ENCODE data around the gene PTPRD. TPM values are rescaled to one million over a fixed set of nuclear protein-coding genes. Genes with fewer than 3 reads are reported as not detected.
A peak's percentile ranks its signal among the peaks of the same experiment; 100 is the strongest.

Gene PTPRD
- total RNA-seq, 2 donors from 2014 or later: 12.1 to 13.4 TPM

DNA sequence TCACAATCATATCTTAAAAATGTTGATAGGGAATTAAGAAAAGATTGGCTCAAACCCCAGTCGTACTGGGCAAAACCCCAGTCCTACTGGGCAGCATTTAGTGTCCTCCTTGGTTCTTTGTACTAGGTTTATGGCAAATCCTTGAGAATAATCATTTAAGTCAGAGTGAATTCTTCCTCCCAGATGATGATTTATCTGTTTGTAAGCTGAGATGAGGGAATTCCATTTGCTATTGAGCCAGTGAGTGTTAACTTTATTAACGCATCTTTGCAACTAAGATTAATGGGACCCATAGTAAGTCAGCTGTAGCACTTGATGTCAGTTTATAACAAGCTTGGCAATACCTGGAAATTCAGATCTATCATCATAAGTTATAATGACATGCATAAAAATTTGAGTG, 1991.4 kb downstream of the PTPRD start:
- ATAC-seq: no peak
- intact Hi-C loops (cut with DNase I): no loop called here
- DNase-seq: no peak

DNA sequence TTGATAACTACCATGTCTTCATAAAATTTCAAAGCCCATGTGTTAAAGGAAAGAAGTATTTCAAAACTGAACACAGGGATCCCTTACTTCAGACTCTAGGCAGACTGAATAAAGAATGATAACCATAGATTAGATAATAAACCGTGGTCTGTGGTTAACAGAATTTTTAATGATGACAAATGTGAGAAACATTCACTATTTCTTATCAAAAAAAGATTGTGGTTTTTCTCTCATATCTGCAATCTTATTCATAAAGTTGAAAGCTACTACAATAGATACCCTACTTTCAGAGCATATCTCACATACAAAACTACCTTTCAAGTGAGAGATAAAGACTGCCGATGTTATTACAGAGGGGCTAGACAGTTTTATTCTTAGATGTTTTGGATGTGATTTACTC, 1996.4 kb downstream of the PTPRD start:
- ATAC-seq (no peak), DNase-seq (no peak)
- intact Hi-C loops (cut with DNase I): no loop called here

DNA sequence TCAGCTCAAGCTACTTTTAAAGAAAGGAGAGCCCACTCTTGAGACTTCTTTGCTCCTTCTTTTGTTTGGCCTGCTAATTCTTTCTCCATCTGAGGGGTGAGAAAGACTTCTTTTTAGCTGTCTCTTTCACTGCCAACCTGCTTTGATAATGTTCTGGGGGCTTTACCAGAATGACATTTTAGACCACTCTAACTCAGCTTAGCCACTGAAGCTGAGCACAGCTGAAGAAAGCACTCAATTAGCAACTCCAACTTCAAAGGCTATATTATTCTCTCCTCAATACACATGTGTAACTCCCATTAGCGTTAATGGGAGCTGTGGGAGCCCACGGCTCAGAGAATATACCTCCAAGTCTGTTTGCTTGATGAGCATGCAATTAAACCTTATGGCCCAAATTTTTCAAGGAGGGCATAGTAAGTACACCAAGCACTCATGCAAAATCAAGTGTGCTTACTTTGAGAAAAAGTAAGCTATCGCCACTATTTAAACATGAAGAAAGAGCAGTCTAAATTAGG, 1997.8 kb downstream of the PTPRD start:
- no peak for ATAC-seq
- intact Hi-C loops (cut with DNase I): no loop called here
- no peak for DNase-seq

DNA sequence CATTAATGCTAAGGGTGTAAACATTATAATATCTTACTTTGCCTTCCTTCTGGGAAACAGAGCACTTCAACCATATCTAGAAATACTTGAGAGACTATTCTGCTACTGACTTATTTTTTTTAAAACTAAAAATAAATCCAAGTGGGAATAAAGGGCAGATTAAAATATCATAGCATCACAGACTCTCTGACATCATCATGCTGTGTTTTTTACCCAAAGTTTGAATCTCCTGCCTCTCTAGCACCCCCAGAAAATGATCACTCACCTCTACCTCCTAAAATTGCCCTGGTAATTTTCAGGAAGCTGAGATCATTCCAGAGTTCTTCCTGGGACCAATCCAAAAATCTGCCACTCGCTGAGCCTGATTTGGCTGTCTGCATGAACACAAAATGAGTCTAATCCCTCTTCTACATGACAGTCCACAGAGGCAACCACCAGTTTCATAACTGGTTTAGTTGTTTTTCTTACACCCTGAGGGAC, 1999.4 kb downstream of the PTPRD start:
- DNase-seq: no peak
- intact Hi-C loops (cut with DNase I): no loop called here
- peak; percentile 76 to 87 for ATAC-seq

DNA sequence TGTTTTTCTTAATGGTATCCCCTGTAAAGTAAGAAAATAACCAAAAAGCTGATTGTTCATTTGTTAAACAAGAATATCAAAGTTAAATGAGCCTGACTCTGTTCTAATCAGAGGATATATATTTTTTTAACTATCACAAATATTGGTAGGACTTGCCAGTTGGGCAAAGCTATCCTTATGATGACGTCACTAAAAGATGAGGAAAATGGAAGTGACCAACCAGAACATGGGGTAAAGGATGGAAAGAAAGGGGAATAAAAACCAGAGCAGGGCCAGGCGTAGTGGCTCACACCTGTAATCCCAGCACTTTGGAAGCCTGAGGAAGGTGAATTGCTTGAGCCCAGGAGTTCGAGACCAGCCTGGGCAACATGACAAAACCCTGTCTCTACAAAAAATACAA, 2001.6 kb downstream of the PTPRD start:
- intact Hi-C loops (cut with DNase I): no loop called here
- ATAC-seq (no peak), DNase-seq (no peak)

DNA sequence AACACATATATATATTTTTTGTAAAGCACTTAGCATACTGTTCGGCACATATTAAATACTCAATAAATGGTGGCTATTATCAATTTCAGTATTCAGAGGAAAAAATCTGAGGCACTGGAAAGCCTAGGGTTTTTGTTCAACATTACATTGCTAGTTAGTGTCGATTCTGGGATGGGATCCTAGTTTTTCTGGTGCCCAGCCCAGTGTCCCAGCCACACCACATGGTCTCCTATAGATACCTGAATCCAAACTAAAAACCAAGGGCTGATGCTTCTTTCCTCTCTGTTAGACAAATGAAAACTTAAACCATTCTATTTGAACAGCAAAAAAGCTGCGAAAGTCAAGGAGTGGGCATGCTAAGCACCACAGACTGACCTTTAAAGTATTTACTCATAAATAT, 2002.5 kb downstream of the PTPRD start:
- ATAC-seq (no peak), DNase-seq (no peak)
- intact Hi-C loops (cut with DNase I): no loop called here

DNA sequence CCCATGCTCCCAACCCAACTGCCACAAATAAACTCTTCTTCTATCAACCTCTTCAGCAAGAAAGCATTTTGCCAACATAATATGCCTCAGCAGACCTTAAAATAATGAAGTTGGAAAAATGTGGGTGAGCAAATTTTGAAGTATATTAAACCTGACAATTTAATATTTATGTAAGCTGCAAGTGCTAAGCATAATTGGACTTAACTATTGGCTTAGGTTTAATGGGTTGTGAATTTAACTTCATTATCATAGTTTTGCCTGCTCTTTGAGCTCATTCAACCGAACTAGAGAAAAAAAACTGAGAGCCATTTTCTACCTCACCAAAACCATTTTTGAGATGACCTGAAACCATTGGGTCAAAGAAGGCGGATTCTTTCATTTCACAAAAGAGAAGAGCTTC, 2007.7 kb downstream of the PTPRD start:
- ATAC-seq (no peak), DNase-seq (no peak)
- intact Hi-C loops (cut with DNase I): no loop called here

DNA sequence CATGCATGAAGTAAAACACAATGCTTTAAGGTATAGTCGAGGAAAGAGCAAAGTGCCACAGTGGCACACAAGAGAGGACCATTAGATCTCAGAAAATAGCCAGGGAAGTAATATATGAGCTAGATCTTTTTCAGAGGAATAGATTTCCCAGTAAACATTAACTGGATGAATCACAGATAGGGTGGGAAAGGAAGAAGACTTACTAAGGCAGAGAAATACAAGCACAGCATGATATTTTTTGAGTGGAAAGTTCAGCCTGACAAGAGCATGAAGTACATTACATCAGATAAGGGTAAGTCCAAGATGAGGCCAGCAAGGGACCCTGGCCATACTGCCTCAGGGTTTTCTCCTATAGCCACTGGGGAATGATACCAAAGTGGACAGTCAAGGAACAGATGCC, 2008.6 kb downstream of the PTPRD start:
- no peak for DNase-seq
- no peak for ATAC-seq
- intact Hi-C loops (cut with DNase I): no loop called here

DNA sequence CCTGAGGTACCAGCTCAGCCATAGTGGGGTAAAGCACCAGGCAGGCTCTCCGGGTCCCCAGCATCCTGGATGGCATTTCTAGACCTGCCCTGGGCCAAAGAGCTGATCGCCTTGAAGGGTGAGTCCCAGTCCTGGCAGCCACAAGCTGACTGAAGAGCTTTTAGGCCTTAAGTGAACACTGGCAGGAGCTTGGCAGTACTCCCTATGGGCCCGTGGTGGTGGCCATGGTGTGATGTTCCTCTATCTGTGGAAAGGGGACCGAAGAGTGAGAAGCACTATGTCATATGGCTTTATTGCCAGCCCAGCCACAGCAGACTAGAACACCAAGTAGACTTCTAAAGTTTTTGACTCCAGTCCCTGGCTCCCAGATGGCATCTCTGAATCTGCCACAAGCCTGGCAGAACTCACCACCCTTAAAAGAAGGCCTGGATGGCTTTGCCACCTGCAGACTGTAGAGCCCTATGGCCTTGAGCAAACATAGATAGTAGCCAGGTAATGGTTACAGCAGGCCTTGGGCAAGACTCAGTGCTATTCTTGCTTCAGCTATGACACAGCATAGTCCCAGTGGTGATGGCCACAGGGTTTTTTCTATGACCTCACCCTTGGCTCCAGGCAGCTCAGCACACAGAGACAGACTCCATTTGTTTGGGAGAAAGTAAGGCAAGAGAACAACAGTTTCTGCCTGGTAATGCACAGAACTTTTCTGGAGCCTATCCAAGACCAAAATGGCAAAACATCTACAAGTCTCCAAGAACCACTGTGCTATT, 2011.7 kb downstream of the PTPRD start:
- DNase-seq (no peak), ATAC-seq (peak in 1 of 2 donors; percentile 76)
- intact Hi-C loops (cut with DNase I): no loop called here

DNA sequence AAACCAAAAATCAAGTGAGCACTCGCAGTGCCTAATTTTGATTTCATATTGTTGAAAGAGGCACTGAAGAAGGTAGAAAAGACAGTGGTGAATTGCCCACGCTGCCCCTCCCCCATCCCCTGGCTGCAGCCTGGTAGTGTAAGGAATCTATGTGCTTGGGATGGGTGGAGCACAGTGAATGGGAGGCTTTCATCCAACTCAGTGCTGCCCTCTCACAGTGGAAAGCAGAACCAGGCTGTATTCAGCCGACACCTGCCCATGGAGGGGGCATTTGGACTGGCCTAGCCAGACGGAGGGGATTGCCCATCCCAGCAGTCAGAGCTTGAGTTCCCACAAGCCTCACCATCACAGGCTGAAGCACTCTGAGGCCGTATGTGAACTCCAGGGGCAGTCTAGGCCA, 2012.9 kb downstream of the PTPRD start:
- intact Hi-C loops (cut with DNase I): no loop called here
- ATAC-seq (no peak), DNase-seq (no peak)

DNA sequence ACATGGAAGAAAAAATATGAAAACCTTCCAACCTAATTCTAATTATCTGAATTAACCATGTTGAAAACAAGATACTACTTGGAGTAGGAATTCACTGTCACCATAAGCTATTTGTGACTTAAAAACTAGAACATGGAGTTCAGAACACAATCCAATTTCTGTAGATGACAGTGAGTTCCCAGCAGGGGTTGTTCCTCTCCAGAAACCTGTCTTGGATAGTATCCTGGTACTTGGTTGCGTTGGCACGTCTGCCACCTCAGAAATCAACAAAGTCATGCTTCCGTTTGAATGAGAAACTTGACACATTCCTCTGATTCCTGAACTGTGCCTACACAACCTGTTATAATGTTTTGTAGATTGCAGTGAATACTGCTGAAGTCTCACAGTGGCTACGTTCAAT, 2023.3 kb downstream of the PTPRD start:
- ATAC-seq: no peak
- no peak for DNase-seq
- intact Hi-C loops (cut with DNase I): no loop called here

DNA sequence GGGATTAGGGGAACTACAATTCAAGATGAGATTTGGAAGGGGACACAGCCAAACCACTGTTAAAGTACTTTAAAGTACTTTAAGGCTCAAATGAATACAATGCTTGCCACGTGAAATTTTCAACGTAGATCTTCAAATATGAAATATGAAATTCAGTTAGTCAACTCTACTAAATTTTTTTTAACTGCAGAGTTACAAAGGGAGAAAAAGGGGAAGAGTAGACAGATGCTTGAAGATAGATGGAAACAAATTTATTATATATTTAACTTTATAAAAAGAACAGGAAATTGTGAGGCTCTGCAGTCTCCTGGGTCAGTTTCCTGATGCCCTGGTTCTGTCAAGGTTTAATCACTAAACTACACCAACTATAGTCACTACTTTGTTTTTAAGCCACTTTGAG, 2027.8 kb downstream of the PTPRD start:
- intact Hi-C loops (cut with DNase I): no loop called here
- ATAC-seq: no peak

DNA sequence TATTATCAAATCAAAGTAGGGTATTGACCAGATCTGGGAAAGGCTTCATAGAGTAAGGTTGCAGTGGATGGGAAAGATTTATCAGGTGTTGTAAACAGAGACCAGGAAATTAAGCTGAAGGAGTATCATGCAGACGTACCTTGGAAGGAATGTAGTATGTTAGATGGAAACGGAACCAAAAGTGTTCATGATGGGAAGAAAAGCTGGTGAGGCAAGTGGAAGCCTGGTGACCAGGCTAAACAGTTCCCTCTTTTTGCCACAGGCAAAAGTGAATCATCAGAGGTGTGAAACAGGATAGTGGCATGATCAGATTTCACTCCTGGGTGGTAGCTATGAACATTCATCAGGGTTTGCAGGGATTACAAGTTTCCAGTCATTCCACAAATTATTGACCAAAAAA, 2033.1 kb downstream of the PTPRD start:
- ATAC-seq (no peak), DNase-seq (no peak)
- intact Hi-C loops (cut with DNase I): no loop called here

More for the DNA sequence above, 2027.8 kb downstream of the PTPRD start:
- DNase-seq: no peak

DNA sequence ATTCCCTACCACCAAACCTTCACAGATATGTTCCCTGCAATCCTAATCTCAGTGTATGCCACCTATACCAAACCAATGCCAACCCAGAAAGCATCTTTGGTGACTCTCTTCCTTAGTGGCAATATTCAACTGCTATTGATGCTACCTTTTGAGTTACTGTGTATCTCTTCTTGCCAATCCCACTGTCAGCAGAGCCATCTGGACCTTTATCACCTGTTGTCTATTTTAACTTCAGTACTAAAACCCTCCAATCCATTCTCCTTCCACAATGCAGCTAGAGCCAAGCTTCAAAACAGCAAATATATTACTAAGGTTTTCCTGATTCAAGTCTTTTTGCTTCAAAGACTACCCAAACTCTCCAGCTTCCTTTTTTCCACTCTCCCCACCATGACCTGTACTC, 2036.1 kb downstream of the PTPRD start:
- ATAC-seq: no peak
- intact Hi-C loops (cut with DNase I): no loop called here

DNA sequence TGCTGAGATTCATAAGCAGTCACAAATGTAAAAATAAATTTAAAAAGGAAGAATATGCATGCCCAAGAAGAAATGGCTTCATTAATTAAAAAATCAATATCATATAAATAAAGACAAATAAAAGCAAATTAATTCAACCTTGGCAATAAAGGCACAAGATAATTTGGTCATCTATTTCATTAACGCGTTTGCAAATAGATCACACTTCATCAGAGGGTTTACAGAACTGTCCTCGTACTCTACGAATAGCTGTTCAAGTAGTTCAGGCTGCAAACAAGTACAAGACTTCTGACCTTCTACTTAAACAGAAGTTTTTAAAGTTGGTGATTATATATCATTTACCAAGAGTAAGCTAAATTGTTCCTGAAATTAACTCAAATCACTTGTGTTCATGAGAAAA, 2038.0 kb downstream of the PTPRD start:
- no peak for ATAC-seq
- no peak for DNase-seq
- intact Hi-C loops (cut with DNase I): no loop called here

More for the DNA sequence above, 2036.1 kb downstream of the PTPRD start:
- DNase-seq: no peak

DNA sequence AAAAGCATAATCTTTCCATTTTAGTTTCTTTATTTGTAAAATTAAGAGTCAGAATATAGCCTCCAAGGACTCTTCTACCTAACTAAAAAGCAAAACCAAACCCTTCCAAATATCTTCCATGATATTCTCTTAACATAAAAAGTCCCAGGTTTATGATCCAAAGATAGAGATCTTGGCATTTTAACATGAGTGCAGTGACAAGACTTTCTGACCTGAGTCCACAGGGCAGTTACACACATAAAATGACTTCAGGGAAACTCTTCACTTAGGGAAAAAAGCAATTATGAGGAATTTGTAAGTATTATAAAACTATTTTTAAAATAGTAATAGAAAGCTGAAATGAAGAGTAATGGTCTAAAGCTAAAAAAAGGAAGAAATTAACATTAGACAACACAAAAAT, 2040.6 kb downstream of the PTPRD start:
- no peak for ATAC-seq
- intact Hi-C loops (cut with DNase I): no loop called here
- no peak for DNase-seq

DNA sequence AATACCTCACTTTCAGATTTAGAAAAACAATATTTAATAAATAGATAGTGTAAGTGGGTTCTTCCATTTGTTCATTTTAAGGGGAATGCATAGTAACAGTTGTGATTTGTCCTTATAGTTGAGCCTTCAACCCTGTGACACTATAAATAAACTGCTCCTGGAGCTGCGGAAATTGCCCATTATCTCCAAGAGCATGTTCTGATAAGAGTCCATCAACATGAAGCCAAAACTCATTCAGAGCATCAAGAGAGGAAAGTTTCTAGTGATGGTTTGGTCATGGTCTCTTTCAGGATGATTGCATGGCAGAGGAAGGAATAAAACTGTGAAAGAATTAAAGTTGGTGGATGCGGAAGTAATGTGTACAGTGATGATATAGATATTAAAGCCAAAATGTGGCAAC, 2041.2 kb downstream of the PTPRD start:
- intact Hi-C loops (cut with DNase I): no loop called here
- DNase-seq (no peak), ATAC-seq (peak; percentile 44 to 47)

DNA sequence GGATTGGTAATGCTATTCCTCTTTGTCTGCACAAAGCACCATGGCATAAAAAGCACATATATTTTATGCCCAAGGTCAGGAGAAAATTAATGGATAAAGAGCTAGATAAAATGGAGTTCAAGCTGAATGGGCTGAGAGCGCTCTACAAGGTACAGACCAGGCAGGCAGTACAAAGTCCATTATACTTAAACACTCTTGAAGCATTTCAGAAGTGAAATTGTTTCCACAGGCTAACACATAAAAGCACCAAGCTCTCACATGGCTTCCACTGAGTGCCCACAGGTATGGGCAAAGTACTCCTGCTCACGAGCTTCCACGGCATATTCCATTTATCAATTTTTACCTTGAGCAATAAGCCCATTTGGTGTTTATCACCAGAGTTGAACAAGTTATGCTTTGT, 2042.0 kb downstream of the PTPRD start:
- intact Hi-C loops (cut with DNase I): no loop called here
- ATAC-seq: no peak
- no peak for DNase-seq

DNA sequence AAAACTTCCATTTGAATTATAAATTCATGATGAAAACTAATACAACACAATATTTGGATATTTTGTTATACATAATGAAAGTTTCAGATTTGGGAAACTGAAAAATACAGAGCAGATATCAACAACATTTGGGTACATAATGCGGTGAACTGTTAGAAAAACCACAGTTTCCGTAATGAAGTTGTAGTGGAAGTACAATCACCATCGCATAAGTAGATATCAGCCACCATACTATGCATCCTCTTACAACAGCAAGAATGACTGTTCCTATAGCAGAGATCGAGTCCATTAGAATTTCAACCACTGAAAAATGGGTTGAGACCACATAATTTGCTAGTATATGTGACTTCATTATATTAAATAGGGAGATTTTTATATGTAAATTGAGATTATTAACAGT, 2043.0 kb downstream of the PTPRD start:
- DNase-seq (no peak), ATAC-seq (no peak)
- intact Hi-C loops (cut with DNase I): no loop called here

DNA sequence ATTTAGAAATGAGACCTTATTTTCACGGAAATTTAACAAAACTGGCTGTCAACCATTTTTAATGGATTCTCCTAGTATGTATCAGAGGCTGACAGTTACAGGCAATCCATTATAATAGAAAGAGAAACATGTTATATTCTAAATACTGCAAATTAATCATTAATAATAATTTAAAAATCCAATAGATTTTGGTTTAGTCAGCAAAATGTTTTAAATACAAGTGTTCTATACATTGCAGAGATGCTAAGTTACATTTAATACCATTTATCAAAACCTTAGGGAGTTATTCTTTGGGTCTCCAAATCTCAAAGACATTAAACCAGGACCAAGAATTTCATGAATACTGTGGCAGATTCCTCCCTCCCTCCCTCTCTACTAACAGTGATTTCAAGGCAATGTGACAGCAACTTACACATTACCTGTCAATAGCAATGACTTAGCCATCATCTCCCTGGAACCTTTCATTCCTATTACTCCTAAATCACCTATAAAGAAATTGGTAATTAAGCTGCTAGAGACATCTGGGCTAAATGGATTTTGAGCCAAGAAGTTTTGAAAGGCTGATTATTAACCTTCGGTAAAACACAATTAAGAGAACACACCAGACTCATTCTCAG, 2044.7 kb downstream of the PTPRD start:
- no peak for DNase-seq
- no peak for ATAC-seq
- intact Hi-C loops (cut with DNase I): no loop called here

DNA sequence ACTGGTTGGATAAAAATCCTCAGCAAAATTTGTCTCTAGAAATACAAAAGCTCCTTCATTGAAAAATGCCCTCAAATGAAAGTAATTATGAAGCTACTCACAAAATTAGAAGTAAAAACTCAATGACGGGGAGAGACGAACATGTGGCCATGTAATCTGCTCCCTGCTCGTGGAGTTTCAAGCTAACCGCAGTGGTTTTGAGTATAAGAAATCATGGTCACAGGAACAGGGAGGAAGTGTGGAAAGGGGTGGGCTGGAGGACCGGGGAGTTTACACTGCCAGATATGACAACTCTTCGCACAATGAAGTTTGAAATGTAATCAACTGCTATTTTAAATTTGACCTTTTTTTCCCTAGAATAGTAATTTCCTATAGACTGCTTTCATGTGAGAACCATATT, 2047.8 kb downstream of the PTPRD start:
- intact Hi-C loops (cut with DNase I): no loop called here
- DNase-seq (no peak), ATAC-seq (no peak)
